NCI-H446 (cell line): ENCODE results near the gene PFKL.
A peak's percentile ranks its signal among the peaks of the same experiment; 100 is the strongest.
"Not testable (repeated sequence)": the region's sequence is repeated elsewhere in the genome, so short reads cannot be mapped to it uniquely, and the experiment has no call there.

Experiments
- DNase-seq, 2 experiments: peaks; one replicate each; lab custom pipeline; 2025; lab: John Stamatoyannopoulos, UW

PFKL gene

DNA sequence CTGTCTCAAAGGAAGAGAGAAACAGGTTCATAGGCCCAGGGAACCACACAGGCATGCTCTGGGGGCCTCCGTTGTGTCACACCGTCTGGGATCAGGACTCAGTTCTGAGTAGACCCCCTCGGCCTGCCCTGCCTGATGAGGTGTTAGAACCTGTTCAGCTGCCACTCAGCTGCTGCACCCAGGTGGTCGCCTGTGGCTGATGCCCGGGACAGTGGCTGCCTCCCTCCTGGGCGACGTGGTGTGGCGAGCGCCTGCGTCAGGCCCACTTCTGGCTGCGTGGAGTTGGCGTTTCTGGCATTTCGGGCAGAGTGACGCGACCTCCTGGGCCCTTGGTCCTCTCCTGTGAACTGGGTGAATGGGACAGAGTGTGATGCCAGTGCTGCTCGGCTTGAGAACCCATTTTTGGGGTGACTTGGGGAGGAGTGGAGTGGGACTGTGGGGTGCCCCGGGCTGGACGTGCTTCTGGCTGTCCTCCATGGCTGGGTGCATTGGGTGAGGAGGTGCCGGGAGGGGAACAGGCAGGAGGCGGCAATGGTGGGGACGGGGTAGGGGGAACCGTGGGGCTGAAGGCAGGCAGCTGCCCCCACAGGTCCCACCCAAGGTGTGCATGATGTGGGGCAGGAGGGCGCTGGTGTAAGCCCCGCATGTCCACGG is 28.5 kb downstream of the PFKL start:
- DNase-seq, result no peak

- DNase-seq, result no peak
These were observed 29.4 kb downstream of the PFKL start for GRCh38 chr21:44329086-44329889.

- no peak for DNase-seq
These were observed 30.3 kb downstream of the PFKL start for GRCh38 chr21:44329971-44330681.

GRCh38 chr21:44330698-44331097 is 30.8 kb downstream of the PFKL start:
- no peak for DNase-seq

DNA sequence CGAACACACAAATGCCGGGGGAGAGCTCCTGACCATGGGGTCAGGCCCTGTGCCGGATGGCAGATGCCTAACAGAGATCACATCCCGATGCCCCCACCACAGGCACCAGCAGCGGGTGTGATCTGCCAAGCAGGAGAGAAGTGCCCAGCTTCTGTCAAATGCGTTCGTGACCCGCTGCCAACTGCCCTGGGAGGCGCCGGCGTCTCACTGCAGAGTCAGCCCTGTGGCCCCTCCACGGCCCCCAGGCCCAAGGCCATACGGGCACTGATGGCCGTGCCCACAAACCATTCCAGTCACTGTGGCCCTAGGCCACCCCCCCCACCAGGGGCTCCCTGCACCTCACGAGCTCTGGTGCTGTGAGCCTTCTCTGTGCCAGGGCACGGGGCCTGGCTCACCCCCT is 31.4 kb downstream of the PFKL start:
- no peak for DNase-seq

- peak in 1 of 2 experiments; percentile 84 for DNase-seq
These were observed 31.9 kb downstream of the PFKL start for GRCh38 chr21:44331650-44332307.

- no peak for DNase-seq
These were observed 32.5 kb downstream of the PFKL start for GRCh38 chr21:44332383-44332782.

DNA sequence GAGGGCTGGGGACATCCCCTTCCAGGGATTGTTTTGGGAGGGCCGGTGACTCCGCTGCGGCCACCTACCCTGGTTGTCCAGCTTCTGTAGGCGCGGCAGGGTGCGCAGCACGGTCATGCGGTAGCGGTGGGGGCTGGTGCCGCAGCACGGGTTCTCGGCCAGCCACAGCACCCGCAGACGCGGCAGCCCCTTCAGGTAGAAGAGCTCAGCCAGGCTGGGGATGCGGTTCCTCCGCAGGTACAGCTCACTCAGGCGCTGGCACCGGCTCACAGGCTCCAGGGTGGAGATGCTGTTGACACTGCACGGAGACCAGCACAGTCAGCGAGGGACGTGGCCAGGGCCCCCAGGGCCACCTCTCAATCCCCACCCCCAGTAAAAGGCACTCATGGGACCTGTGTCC is 33.1 kb downstream of the PFKL start:
- no peak for DNase-seq

GRCh38 chr21:44333509-44334328 is 33.9 kb downstream of the PFKL start:
- no peak for DNase-seq

DNA sequence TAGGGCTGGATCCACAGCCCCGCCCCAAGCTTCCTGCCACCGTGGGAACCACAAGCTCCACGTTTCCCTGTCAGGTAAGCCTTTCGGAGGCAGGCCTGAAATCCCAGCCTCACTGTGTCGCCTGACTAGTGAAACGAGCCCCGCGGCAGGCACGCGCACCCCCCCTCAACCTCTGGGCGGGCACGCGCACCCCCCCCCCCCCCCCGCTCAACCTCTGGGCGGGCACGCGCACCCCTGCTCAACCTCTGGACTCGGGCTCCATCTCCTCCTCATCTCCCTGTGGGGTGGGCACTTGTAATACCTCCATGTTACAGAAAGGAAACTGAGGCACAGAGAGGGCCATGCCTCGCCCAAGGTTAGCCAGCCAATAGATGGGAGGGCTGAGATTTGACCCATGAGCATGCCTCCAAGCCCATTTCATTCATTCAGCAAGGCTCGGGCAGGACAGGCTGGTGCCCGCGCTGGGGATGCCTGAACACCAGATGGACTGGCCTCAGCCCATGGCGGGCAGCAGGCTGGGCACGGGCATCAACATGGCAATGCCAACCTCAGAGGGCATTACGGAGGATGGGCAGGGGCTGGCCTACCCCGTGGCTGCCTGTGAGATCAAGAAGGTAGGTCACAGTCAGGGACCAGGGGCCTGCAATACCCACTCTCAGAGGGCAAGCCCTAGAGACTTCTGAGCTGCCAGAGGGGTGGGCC is 34.6 kb downstream of the PFKL start:
- DNase-seq, result no peak

- DNase-seq, result no peak
These were observed 35.6 kb downstream of the PFKL start for GRCh38 chr21:44335266-44336059.

GRCh38 chr21:44337449-44337848 is 37.6 kb downstream of the PFKL start:
- no peak for DNase-seq

DNA sequence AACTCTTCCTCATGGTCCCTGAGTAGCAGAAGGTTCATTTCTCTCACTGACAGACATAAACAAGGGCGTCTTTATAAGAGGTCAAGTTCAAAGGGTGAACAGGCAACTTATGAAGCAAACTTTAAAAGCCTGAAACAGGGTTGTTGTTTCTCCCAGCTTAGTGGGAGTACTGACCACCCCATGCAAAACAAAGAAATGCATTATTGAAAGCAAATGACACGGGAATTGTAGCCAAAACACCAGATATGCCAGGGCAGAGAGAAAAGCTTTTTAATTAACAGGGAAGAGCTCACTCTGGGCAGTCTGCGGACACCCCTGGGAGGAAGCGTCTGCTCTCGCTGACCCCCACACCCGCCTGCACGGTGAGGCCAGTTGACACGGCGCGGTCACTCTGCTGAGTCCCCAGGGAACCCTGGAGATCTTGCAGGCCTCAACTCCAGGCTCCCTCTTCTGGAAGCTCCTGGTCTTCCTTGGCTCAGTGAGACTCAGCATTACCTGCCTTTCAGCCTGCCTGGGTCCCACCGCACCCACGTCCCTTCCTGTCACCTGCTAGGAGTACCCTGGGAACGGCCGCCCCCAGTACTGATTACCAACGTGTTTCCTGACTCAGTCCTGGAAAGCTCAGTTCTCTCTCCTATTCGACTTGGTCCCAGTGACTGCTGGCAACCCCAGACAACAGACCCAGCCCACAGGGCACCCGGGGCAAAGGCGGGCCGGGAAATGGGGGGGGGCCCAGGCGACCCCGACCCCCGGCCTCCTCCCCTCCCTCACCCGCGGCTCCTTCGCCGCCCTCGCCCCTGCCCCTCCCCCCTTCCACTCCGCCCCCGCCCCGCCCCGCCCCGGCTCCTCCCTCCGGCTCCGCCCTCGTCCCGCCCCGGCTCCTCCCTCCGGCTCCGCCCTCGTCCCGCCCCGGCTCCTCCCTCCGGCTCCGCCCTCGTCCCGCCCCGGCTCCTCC is 38.4 kb downstream of the PFKL start:
- peak in 1 of 2 experiments; percentile 67 for DNase-seq

GRCh38 chr21:44338971-44339910 is 39.4 kb downstream of the PFKL start, which contains the start of gene CFAP410:
CFAP410 (minus strand) TSS chr21:44339390; CDS start chr21:44339194, 196 bp downstream.
- DNase-seq, result peak; percentile 86 to 97

GRCh38 chr21:44341726-44342458 is 42.0 kb downstream of the PFKL start:
- not testable (repeated sequence) for DNase-seq

DNA sequence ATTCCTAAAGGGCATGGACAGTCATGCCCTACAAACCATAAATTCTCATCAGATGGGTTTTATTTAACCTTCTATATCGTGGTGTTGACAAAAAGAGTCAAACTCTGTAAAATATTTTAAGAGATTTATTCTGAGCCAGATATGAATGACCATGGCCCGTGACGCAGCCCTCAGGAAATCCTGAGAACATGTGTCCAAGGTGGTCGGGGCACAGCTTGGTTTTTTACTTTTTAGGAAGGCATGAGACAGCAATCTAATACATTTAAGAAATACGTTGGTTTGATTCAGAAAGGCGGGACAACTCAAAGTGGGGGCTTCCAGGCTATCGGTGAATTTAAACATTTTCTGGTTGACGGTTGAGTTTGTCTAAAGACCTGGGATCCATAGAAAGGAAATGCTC is 43.1 kb downstream of the PFKL start:
- not testable (repeated sequence) for DNase-seq
